WTC11 (cell line): ENCODE data around the gene TEX14. TPM values are rescaled to one million over a fixed set of nuclear protein-coding genes. Genes with fewer than 3 reads are reported as not detected.
A peak's percentile ranks its signal among the peaks of the same experiment; 100 is the strongest.

ENCODE experiments used
- ATF1 ChIP-seq: sonication (generic); formaldehyde crosslinking; IDR thresholded peaks from 2 replicates; pipeline ENCODE4 v1.8.1; 2023; ENCODE audit warnings: mild to moderate bottlenecking, moderate library complexity, missing genetic modification reagents
- ELF4 ChIP-seq: sonication (generic); formaldehyde crosslinking; IDR thresholded peaks from 2 replicates; pipeline ENCODE4 v1.8.1; 2022; ENCODE audit warnings: low read depth, mild to moderate bottlenecking, moderate library complexity, missing genetic modification reagents
- EMX1 ChIP-seq: fragments of 250-450 bp; sonication (Bioruptor Pico); IDR thresholded peaks from 2 replicates; pipeline ENCODE4 v1.8.0; 2021; ENCODE audit warnings: mild to moderate bottlenecking
- FOXK1 ChIP-seq: sonication (generic); formaldehyde crosslinking; IDR thresholded peaks from 2 replicates; pipeline ENCODE4 v1.8.0; 2022; ENCODE audit warnings: mild to moderate bottlenecking, moderate library complexity, missing genetic modification reagents
- FOXP1 ChIP-seq: sonication (generic); formaldehyde crosslinking; IDR thresholded peaks from 2 replicates; pipeline ENCODE4 v1.8.0; 2022; ENCODE audit warnings: missing genetic modification reagents, mild to moderate bottlenecking, moderate library complexity, borderline replicate concordance
- JUN ChIP-seq: sonication (generic); formaldehyde crosslinking; IDR thresholded peaks from 2 replicates; pipeline ENCODE4 v1.8.0; 2023; ENCODE audit warnings: mild to moderate bottlenecking, missing genetic modification reagents
- NFYB ChIP-seq: sonication (generic); formaldehyde crosslinking; conservative IDR thresholded peaks from 2 replicates; pipeline ENCODE4 v1.8.0; 2022; ENCODE audit warnings: low read depth, missing genetic modification reagents
- OVOL2 ChIP-seq: fragments of 250-450 bp; sonication (Bioruptor Pico); IDR thresholded peaks from 2 replicates; pipeline ENCODE4 v1.9.0; 2021; ENCODE audit warnings: mild to moderate bottlenecking, borderline replicate concordance
- PRRX2 ChIP-seq: fragments of 250-450 bp; sonication (Bioruptor Pico); IDR thresholded peaks from 2 replicates; pipeline ENCODE4 v1.8.0; 2021; ENCODE audit warnings: mild to moderate bottlenecking
- SMAD3 ChIP-seq: sonication (generic); formaldehyde crosslinking; IDR thresholded peaks from 2 replicates; pipeline ENCODE4 v1.8.0; 2022; ENCODE audit warnings: missing genetic modification reagents, mild to moderate bottlenecking, borderline replicate concordance
- SMAD4 ChIP-seq: sonication (generic); formaldehyde crosslinking; IDR thresholded peaks from 2 replicates; pipeline ENCODE4 v1.8.0; 2022; ENCODE audit warnings: mild to moderate bottlenecking, missing genetic modification reagents
- SOX15 ChIP-seq: fragments of 250-450 bp; sonication (Bioruptor Pico); IDR thresholded peaks from 2 replicates; pipeline ENCODE4 v1.9.0; 2021; ENCODE audit warnings: mild to moderate bottlenecking
- TEAD1 ChIP-seq: sonication (generic); formaldehyde crosslinking; IDR thresholded peaks from 2 replicates; pipeline ENCODE4 v1.8.0; 2022; ENCODE audit warnings: mild to moderate bottlenecking, missing genetic modification reagents
- ZNF138 ChIP-seq: sonication (generic); formaldehyde crosslinking; conservative IDR thresholded peaks from 2 replicates; pipeline ENCODE4 v1.8.1; 2022; ENCODE audit warnings: mild to moderate bottlenecking, moderate library complexity, missing genetic modification reagents
- ZNF416 ChIP-seq: fragments of 250-450 bp; sonication (Bioruptor Pico); IDR thresholded peaks from 2 replicates; pipeline ENCODE4 v1.9.0; 2021; ENCODE audit warnings: mild to moderate bottlenecking, inconsistent platforms
- ZNF423 ChIP-seq: fragments of 250-450 bp; sonication (Bioruptor Pico); IDR thresholded peaks from 2 replicates; pipeline ENCODE4 v2.1.2; 2022; ENCODE audit warnings: mild to moderate bottlenecking, moderate library complexity
- total RNA-seq: library from RNA; stranded (reverse); gene quantifications from 3 replicates; pipeline ENCODE4 v1.2.3, GENCODE V29; 2021
- TF ChIP-seq, protein P1 (sequence below): sonication (generic); formaldehyde crosslinking; IDR thresholded peaks from 2 replicates; pipeline ENCODE4 v1.8.1; 2023; ENCODE audit warnings: mild to moderate bottlenecking, missing genetic modification reagents
- TF ChIP-seq, protein P2 (sequence below): fragments of 250-450 bp; sonication (Bioruptor Pico); IDR thresholded peaks from 2 replicates; pipeline ENCODE4 v1.9.0; 2021; ENCODE audit warnings: moderate library complexity, mild to moderate bottlenecking, inconsistent platforms, borderline replicate concordance
- TF ChIP-seq, protein P3 (sequence below): sonication (generic); formaldehyde crosslinking; IDR thresholded peaks from 2 replicates; pipeline ENCODE4 v1.8.0; 2023; ENCODE audit warnings: mild to moderate bottlenecking, missing genetic modification reagents
- TF ChIP-seq, protein P4 (sequence below): fragments of 250-450 bp; sonication (Bioruptor Pico); conservative IDR thresholded peaks from 2 replicates; pipeline ENCODE4 v1.9.0; 2021; ENCODE audit warnings: mild to moderate bottlenecking
- TF ChIP-seq, protein P5 (sequence below): sonication (generic); formaldehyde crosslinking; IDR thresholded peaks from 2 replicates; pipeline ENCODE4 v1.8.1; 2022; ENCODE audit warnings: mild to moderate bottlenecking, missing genetic modification reagents, moderate library complexity, borderline replicate concordance
- TF ChIP-seq, protein P6 (sequence below): sonication (generic); formaldehyde crosslinking; IDR thresholded peaks from 2 replicates; pipeline ENCODE4 v1.8.0; 2023; ENCODE audit warnings: missing genetic modification reagents
- TF ChIP-seq, protein P7 (sequence below): fragments of 250-450 bp; sonication (Bioruptor Pico); IDR thresholded peaks from 2 replicates; pipeline ENCODE4 v1.9.0; 2021; ENCODE audit warnings: mild to moderate bottlenecking, borderline replicate concordance

TEX14 gene
- total RNA-seq, 1 experiment from 2014 or later: 1.4 TPM

DNA sequence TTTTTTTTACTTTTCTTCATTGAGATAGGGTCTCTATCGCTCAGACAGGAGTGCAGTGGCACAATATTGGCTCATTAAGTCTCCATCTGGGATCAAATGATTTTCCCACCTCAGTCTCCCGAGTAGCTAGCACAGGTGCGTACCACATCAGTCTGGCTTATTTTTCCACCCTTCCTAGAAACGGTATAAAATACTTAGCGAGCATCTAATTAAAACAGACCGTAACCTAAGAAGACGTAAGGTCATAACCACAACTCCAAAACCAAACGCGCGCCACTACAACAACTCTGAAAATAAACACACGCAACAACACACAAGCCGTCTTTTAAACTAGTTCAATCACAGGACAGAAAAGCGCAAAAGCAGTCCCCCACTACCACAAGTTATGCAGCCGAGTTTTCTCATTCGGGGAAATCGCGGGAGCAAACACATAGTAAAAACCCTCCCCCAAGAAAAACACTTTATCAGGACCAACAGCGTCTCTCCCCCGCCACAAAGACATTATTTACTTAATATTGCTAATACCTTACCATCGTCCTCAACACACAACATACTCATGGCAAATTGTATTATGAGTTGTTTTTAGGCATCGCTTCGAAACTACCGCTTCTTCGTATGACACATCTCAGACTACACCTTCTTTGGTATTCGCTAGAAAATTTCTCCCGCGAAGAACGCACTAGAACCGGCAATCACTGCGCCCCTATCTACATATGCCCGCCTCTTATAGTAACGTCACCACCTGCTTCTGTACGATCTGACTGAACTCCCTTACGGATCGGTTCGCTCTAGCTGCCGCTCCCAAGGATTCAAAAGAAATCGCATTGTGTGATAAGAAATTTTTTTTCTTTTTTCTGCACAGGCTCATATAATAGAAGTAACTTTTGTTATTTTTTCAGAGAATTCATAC, 32.8 kb downstream of the TEX14 start (continued):
- TF ChIP-seq, protein P1, sequence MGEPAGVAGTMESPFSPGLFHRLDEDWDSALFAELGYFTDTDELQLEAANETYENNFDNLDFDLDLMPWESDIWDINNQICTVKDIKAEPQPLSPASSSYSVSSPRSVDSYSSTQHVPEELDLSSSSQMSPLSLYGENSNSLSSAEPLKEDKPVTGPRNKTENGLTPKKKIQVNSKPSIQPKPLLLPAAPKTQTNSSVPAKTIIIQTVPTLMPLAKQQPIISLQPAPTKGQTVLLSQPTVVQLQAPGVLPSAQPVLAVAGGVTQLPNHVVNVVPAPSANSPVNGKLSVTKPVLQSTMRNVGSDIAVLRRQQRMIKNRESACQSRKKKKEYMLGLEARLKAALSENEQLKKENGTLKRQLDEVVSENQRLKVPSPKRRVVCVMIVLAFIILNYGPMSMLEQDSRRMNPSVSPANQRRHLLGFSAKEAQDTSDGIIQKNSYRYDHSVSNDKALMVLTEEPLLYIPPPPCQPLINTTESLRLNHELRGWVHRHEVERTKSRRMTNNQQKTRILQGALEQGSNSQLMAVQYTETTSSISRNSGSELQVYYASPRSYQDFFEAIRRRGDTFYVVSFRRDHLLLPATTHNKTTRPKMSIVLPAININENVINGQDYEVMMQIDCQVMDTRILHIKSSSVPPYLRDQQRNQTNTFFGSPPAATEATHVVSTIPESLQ: no peak
- TF ChIP-seq SMAD4 (CRISPR knock-in tag): no peak; the same call in 1 of the 2 replicates
- no peak; the same call in 1 of the 2 replicates for TF ChIP-seq FOXP1 (CRISPR knock-in tag)
- TF ChIP-seq, protein P2, sequence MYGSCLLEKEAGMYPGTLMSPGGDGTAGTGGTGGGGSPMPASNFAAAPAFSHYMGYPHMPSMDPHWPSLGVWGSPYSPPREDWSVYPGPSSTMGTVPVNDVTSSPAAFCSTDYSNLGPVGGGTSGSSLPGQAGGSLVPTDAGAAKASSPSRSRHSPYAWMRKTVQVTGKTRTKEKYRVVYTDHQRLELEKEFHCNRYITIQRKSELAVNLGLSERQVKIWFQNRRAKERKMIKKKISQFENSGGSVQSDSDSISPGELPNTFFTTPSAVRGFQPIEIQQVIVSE (CRISPR knock-in tag): peak; percentile 97
- peak; percentile 99 for TF ChIP-seq EMX1
- no peak for TF ChIP-seq ELF4 (CRISPR knock-in tag)
- peak; percentile 43 for TF ChIP-seq OVOL2 (CRISPR knock-in tag)
- TF ChIP-seq, protein P3, sequence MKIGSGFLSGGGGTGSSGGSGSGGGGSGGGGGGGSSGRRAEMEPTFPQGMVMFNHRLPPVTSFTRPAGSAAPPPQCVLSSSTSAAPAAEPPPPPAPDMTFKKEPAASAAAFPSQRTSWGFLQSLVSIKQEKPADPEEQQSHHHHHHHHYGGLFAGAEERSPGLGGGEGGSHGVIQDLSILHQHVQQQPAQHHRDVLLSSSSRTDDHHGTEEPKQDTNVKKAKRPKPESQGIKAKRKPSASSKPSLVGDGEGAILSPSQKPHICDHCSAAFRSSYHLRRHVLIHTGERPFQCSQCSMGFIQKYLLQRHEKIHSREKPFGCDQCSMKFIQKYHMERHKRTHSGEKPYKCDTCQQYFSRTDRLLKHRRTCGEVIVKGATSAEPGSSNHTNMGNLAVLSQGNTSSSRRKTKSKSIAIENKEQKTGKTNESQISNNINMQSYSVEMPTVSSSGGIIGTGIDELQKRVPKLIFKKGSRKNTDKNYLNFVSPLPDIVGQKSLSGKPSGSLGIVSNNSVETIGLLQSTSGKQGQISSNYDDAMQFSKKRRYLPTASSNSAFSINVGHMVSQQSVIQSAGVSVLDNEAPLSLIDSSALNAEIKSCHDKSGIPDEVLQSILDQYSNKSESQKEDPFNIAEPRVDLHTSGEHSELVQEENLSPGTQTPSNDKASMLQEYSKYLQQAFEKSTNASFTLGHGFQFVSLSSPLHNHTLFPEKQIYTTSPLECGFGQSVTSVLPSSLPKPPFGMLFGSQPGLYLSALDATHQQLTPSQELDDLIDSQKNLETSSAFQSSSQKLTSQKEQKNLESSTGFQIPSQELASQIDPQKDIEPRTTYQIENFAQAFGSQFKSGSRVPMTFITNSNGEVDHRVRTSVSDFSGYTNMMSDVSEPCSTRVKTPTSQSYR (CRISPR knock-in tag): no peak
- TF ChIP-seq ZNF416 (CRISPR knock-in tag): peak; percentile 99
- peak; percentile 82 for TF ChIP-seq SMAD3 (CRISPR knock-in tag)
- TF ChIP-seq ZNF423: no peak
- TF ChIP-seq, protein P4, sequence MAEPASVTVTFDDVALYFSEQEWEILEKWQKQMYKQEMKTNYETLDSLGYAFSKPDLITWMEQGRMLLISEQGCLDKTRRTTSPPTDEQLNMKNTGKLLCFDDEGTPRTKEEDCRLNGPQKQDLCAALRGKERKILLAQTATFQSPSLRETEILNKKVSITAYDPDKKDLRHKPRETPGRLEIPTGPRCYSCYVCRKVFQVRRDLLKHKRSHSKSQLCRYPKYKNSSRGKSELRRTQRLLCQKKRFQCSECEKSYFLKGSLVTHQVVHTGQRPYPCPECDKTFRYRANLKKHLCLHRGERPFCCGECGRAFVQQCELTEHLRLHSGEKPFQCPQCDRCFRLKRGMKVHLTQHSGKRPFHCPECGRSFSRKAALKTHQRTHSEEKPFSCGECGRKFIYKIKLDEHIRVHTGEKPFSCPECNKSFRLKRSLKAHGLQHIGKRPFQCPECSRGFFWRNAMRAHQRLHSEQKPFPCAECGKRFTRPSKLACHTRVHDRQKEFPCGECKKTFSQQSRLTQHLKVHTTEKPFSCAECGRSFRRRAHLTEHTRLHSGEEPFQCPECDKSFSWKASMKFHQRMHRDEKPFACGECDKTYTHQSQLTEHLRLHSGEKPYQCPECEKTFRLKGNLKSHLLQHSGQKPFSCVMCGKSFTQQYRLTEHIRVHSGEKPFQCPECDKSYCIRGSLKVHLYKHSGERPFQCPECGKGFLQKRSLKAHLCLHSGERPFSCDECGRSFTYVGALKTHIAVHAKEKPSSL (CRISPR knock-in tag): peak; percentile 98
- TF ChIP-seq TEAD1 (CRISPR knock-in tag): peak; percentile 96
- TF ChIP-seq, protein P5, sequence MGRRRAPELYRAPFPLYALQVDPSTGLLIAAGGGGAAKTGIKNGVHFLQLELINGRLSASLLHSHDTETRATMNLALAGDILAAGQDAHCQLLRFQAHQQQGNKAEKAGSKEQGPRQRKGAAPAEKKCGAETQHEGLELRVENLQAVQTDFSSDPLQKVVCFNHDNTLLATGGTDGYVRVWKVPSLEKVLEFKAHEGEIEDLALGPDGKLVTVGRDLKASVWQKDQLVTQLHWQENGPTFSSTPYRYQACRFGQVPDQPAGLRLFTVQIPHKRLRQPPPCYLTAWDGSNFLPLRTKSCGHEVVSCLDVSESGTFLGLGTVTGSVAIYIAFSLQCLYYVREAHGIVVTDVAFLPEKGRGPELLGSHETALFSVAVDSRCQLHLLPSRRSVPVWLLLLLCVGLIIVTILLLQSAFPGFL (CRISPR knock-in tag): peak; percentile 96
- peak; percentile 99 for TF ChIP-seq PRRX2 (CRISPR knock-in tag)
- TF ChIP-seq JUN (CRISPR knock-in tag): peak; percentile 60; the same call in 1 of the 2 replicates
- TF ChIP-seq, protein P6, sequence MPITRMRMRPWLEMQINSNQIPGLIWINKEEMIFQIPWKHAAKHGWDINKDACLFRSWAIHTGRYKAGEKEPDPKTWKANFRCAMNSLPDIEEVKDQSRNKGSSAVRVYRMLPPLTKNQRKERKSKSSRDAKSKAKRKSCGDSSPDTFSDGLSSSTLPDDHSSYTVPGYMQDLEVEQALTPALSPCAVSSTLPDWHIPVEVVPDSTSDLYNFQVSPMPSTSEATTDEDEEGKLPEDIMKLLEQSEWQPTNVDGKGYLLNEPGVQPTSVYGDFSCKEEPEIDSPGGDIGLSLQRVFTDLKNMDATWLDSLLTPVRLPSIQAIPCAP (CRISPR knock-in tag): no peak
- no peak; the same call in 1 of the 2 replicates for TF ChIP-seq FOXK1 (CRISPR knock-in tag)
- TF ChIP-seq, protein P7, sequence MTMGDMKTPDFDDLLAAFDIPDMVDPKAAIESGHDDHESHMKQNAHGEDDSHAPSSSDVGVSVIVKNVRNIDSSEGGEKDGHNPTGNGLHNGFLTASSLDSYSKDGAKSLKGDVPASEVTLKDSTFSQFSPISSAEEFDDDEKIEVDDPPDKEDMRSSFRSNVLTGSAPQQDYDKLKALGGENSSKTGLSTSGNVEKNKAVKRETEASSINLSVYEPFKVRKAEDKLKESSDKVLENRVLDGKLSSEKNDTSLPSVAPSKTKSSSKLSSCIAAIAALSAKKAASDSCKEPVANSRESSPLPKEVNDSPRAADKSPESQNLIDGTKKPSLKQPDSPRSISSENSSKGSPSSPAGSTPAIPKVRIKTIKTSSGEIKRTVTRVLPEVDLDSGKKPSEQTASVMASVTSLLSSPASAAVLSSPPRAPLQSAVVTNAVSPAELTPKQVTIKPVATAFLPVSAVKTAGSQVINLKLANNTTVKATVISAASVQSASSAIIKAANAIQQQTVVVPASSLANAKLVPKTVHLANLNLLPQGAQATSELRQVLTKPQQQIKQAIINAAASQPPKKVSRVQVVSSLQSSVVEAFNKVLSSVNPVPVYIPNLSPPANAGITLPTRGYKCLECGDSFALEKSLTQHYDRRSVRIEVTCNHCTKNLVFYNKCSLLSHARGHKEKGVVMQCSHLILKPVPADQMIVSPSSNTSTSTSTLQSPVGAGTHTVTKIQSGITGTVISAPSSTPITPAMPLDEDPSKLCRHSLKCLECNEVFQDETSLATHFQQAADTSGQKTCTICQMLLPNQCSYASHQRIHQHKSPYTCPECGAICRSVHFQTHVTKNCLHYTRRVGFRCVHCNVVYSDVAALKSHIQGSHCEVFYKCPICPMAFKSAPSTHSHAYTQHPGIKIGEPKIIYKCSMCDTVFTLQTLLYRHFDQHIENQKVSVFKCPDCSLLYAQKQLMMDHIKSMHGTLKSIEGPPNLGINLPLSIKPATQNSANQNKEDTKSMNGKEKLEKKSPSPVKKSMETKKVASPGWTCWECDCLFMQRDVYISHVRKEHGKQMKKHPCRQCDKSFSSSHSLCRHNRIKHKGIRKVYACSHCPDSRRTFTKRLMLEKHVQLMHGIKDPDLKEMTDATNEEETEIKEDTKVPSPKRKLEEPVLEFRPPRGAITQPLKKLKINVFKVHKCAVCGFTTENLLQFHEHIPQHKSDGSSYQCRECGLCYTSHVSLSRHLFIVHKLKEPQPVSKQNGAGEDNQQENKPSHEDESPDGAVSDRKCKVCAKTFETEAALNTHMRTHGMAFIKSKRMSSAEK (CRISPR knock-in tag): peak; percentile 98
- no peak; the same call in none of the 2 replicates for TF ChIP-seq ATF1 (CRISPR knock-in tag)
- no peak for TF ChIP-seq ZNF138 (CRISPR knock-in tag)
- peak; percentile 16; the same call in 1 of the 2 replicates for TF ChIP-seq NFYB (CRISPR knock-in tag)
- no peak; the same call in 1 of the 2 replicates for TF ChIP-seq SOX15 (CRISPR knock-in tag)
